Measurements from ENCODE around the gene IL17RE. TPM values are rescaled to one million over a fixed set of nuclear protein-coding genes. Genes with fewer than 3 reads are reported as not detected.

Gene IL17RE
- total and polyA plus RNA-seq, 2 of the 13 experiments (the other 11 are each of a cell fraction or from before 2014, with no cell fraction given): 14.5 to 24.1 TPM

DNA sequence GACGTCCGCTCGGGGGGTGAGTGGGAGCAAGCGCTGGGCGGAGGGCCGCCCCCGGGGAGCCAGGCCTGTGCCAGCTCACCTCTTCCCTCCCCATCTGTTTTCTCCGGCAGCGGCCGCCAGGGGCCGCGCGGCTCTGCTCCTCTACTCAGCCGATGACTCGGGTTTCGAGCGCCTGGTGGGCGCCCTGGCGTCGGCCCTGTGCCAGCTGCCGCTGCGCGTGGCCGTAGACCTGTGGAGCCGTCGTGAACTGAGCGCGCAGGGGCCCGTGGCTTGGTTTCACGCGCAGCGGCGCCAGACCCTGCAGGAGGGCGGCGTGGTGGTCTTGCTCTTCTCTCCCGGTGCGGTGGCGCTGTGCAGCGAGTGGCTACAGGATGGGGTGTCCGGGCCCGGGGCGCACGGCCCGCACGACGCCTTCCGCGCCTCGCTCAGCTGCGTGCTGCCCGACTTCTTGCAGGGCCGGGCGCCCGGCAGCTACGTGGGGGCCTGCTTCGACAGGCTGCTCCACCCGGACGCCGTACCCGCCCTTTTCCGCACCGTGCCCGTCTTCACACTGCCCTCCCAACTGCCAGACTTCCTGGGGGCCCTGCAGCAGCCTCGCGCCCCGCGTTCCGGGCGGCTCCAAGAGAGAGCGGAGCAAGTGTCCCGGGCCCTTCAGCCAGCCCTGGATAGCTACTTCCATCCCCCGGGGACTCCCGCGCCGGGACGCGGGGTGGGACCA, 30.4 kb downstream of the IL17RE start (continued):
- TF ChIP-seq, protein P1, sequence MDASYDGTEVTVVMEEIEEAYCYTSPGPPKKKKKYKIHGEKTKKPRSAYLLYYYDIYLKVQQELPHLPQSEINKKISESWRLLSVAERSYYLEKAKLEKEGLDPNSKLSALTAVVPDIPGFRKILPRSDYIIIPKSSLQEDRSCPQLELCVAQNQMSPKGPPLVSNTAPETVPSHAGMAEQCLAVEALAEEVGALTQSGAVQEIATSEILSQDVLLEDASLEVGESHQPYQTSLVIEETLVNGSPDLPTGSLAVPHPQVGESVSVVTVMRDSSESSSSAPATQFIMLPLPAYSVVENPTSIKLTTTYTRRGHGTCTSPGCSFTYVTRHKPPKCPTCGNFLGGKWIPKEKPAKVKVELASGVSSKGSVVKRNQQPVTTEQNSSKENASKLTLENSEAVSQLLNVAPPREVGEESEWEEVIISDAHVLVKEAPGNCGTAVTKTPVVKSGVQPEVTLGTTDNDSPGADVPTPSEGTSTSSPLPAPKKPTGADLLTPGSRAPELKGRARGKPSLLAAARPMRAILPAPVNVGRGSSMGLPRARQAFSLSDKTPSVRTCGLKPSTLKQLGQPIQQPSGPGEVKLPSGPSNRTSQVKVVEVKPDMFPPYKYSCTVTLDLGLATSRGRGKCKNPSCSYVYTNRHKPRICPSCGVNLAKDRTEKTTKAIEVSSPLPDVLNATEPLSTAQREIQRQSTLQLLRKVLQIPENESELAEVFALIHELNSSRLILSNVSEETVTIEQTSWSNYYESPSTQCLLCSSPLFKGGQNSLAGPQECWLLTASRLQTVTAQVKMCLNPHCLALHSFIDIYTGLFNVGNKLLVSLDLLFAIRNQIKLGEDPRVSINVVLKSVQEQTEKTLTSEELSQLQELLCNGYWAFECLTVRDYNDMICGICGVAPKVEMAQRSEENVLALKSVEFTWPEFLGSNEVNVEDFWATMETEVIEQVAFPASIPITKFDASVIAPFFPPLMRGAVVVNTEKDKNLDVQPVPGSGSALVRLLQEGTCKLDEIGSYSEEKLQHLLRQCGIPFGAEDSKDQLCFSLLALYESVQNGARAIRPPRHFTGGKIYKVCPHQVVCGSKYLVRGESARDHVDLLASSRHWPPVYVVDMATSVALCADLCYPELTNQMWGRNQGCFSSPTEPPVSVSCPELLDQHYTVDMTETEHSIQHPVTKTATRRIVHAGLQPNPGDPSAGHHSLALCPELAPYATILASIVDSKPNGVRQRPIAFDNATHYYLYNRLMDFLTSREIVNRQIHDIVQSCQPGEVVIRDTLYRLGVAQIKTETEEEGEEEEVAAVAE (CRISPR knock-in tag; IDR thresholded peaks at IDR 0.05; ENCODE audit: borderline replicate concordance): no peak
- TF ChIP-seq, protein P2, sequence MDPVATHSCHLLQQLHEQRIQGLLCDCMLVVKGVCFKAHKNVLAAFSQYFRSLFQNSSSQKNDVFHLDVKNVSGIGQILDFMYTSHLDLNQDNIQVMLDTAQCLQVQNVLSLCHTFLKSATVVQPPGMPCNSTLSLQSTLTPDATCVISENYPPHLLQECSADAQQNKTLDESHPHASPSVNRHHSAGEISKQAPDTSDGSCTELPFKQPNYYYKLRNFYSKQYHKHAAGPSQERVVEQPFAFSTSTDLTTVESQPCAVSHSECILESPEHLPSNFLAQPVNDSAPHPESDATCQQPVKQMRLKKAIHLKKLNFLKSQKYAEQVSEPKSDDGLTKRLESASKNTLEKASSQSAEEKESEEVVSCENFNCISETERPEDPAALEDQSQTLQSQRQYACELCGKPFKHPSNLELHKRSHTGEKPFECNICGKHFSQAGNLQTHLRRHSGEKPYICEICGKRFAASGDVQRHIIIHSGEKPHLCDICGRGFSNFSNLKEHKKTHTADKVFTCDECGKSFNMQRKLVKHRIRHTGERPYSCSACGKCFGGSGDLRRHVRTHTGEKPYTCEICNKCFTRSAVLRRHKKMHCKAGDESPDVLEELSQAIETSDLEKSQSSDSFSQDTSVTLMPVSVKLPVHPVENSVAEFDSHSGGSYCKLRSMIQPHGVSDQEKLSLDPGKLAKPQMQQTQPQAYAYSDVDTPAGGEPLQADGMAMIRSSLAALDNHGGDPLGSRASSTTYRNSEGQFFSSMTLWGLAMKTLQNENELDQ (CRISPR knock-in tag; IDR thresholded peaks at IDR 0.05; ENCODE audit: borderline replicate concordance): no peak
- TF ChIP-seq SCMH1 (CRISPR knock-in tag; IDR thresholded peaks at IDR 0.05; ENCODE audit: borderline replicate concordance) (no peak), ZNF468 (CRISPR knock-in tag; IDR thresholded peaks at IDR 0.05) (no peak; the same call in 1 of the 2 replicates), ZBTB20 (CRISPR knock-in tag; IDR thresholded peaks at IDR 0.05; ENCODE audit: borderline replicate concordance, low read depth) (no peak), DPF2 (CRISPR knock-in tag; IDR thresholded peaks at IDR 0.05; ENCODE audit: borderline replicate concordance, low read depth) (no peak; the same call in 1 of the 2 replicates), RCOR2 (CRISPR knock-in tag; IDR thresholded peaks at IDR 0.05) (no peak), STAG1 (CRISPR knock-in tag; IDR thresholded peaks at IDR 0.05) (peak; percentile 71), FOXJ3 (CRISPR knock-in tag; IDR thresholded peaks at IDR 0.05; ENCODE audit: borderline replicate concordance) (peak; percentile 12; the same call in 1 of the 2 replicates), ZNF556 (CRISPR knock-in tag; IDR thresholded peaks at IDR 0.05; ENCODE audit: borderline replicate concordance) (no peak; the same call in 1 of the 2 replicates), ZNF761 (CRISPR knock-in tag; conservative IDR thresholded peaks at IDR 0.05) (0 out of 2 replicates have a peak, but pooled peaks have one; percentile 47), ZBTB7A (CRISPR knock-in tag; IDR thresholded peaks at IDR 0.05) (peak; percentile 86), ZC3H4 (CRISPR knock-in tag; IDR thresholded peaks at IDR 0.05; ENCODE audit: borderline replicate concordance) (no peak), KDM1A (CRISPR knock-in tag; IDR thresholded peaks at IDR 0.05) (peak; percentile 9; the same call in 1 of the 2 replicates), IRF2 (CRISPR knock-in tag; IDR thresholded peaks at IDR 0.05) (no peak)
- TF ChIP-seq, protein P3, sequence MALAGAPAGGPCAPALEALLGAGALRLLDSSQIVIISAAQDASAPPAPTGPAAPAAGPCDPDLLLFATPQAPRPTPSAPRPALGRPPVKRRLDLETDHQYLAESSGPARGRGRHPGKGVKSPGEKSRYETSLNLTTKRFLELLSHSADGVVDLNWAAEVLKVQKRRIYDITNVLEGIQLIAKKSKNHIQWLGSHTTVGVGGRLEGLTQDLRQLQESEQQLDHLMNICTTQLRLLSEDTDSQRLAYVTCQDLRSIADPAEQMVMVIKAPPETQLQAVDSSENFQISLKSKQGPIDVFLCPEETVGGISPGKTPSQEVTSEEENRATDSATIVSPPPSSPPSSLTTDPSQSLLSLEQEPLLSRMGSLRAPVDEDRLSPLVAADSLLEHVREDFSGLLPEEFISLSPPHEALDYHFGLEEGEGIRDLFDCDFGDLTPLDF (CRISPR knock-in tag; IDR thresholded peaks at IDR 0.05): no peak
- TF ChIP-seq, protein P4, sequence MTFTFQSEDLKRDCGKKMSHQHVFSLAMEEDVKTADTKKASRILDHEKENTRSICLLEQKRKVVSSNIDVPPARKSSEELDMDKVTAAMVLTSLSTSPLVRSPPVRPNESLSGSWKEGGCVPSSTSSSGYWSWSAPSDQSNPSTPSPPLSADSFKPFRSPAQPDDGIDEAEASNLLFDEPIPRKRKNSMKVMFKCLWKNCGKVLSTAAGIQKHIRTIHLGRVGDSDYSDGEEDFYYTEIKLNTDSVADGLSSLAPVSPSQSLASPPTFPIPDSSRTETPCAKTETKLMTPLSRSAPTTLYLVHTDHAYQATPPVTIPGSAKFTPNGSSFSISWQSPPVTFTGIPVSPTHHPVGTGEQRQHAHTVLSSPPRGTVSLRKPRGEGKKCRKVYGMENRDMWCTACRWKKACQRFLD (CRISPR knock-in tag; IDR thresholded peaks at IDR 0.05; ENCODE audit: borderline replicate concordance): peak; percentile 78; the same call in 1 of the 2 replicates
- TF ChIP-seq, protein P5, sequence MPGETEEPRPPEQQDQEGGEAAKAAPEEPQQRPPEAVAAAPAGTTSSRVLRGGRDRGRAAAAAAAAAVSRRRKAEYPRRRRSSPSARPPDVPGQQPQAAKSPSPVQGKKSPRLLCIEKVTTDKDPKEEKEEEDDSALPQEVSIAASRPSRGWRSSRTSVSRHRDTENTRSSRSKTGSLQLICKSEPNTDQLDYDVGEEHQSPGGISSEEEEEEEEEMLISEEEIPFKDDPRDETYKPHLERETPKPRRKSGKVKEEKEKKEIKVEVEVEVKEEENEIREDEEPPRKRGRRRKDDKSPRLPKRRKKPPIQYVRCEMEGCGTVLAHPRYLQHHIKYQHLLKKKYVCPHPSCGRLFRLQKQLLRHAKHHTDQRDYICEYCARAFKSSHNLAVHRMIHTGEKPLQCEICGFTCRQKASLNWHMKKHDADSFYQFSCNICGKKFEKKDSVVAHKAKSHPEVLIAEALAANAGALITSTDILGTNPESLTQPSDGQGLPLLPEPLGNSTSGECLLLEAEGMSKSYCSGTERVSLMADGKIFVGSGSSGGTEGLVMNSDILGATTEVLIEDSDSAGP (CRISPR knock-in tag; IDR thresholded peaks at IDR 0.05; ENCODE audit: borderline replicate concordance): no peak

All from HepG2 (cell line).